HTR-8/SVneo (cell line): ENCODE results near the gene SCEL.

ENCODE experiments used
- DNase-seq: peaks from one replicate; pipeline ENCODE4 v3.0.0; 2011; ENCODE audit warnings: low spot score, mixed read lengths; ENCODE audit not compliant: insufficient read length
- FAIRE-seq: peaks from 2 replicates; lab custom pipeline; 2011; peaks lifted over from hg19 to GRCh38; lab: Jason Lieb, UNC

Gene SCEL

DNA sequence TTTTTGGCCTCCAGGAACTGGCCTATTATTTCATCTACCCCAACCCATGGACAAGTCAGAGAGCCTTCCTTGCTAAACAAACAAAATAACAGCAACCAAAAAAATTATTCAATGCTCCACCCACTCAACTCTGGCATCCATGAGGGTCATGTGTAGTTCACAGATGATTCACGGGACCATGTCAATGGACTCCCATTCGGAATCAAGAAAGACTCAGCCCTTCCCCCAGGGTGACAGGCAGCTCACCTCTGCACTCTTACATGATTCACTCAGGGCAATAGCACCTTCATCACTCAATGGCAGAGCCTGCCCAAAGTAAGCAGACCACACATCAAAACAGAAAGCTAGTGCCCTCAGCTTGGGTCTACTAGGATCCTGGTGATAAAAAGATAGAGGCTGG lies 14.3 kb upstream of the SCEL start:
- no peak for DNase-seq
- no peak for FAIRE-seq

DNA sequence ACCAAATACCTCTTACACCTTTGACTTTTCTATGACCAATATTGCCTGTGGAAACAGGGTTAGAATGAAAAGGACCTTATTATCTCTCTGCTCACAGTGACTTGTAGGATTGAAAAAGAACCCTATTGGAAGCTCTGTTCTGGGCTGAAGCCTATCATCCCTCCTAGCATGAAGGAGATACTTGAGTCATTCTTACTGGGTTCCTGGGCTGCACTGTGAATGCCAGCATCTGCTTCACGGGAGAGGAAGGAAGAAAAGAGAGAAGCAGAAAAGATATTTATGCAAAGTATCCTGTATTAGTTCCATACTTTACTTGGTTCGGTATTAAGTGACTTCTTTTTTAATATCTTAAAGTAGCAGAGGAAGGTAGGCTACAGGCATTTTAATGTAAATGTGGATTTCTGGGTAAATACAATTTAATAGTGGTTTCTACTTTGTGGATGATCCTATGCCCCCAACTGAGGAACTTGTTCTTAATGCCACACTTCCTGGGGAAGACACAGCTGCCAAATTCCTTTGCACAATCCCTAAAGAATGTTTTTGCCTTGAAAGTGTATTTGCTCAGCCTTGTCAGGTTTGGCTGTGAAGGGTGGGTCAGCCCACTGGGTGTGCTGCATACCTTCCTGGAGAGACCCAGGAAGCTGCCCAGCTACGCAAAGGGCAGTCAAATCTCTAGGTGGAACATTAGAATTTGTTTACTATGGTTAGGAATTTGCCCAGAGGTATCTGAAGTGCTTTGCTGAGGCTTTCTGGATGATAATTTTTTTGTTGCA lies 13.7 kb upstream of the SCEL start:
- FAIRE-seq (no peak), DNase-seq (no peak)

DNA sequence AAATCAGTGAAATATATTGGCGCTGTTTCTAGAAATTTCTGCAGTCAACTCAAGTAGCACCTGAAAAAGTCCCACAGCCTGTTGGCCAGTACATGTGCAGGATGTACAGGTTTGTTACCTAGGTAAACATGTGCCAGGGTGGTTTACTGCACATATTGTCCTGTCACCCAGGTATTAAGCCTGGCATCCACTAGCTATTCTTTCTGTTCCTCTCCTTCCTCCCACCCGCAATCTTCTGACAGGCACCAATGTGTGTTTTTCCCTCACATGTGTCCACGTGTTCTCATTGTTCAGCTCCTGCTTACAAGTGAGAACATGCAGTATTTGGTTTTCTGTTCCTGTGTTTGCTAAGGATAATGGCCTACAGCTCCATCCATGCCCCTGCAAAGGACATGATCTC lies 13.1 kb upstream of the SCEL start:
- FAIRE-seq: no peak
- no peak for DNase-seq

DNA sequence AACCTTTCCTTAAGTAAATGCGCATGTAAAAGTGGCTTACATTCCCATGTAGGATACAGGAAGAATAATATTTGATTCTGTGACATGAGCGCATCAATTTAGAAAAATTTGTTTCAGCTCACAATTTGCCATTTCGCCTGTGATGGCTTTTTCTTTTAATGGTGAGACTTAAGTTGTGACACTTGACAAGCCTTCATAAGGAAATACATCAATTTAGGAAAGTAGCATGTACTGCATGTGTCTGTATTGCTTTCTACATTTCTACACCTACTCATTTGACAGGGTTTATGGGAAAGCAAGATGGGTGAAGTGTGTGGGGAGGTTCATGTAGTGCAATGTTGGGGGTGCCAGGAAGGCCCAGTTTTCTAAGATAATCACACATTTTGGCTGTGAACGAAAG lies 12.1 kb upstream of the SCEL start:
- no peak for DNase-seq
- no peak for FAIRE-seq

DNA sequence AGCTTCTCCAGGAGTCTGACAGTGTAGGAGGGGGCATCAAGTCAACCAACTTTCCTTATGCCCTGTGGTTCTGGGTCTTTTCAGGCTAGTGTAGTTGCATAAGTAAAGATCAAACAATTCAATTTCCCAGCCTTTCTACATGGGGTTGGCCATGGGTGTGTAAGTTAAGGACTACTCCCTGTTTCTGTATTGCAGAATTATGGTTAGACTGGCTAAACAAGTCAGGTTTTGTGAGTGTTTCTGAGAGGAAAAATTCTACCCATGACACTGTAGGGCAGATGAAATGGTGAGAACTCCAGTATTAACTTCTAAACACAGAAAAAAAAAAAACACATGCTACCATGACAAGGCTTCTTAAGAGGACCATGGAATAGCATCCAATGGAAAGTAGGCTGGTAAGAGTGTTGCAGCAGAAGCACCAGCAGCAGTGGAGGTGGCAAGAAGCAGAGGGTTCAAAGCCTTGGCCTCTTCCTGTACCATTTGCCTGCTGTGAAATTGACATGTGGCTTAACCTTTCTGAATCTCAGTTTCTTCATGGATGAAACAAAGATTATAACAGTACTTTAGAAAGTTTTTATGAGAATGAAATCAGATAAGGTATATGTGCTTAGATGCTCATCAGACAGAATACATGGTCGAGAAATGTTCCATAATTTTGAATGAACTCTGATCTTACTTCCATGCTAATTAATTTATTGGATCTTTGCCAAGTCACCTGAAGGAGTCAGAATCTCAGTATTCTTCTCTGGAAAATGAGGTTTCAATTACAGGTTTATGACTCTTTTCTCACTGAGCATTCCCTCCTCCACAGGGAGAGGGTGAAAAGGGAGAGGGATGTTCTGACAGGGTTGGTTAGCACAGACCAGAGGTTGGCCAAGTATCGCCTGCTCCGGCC lies 11.4 kb upstream of the SCEL start:
- DNase-seq (no peak), FAIRE-seq (no peak)

DNA sequence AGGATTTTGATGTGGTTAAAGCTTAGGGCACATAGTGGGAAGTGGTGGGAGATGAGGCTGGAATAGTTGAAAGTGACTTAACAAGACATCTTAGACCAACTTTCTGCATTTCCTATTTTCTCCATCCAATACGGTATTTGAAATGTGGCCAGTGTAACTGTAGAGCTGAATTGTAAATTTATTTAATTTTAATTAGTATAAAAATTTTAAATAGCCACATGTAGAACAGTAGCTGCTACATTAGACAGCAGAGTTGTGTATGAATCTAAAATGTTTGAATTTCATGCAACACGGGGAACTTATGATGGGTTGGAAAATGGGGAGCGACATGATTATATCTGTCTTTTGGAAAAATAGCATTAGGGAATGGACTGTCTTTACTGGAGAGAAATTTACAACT lies 7.1 kb upstream of the SCEL start:
- FAIRE-seq (no peak), DNase-seq (no peak)

DNA sequence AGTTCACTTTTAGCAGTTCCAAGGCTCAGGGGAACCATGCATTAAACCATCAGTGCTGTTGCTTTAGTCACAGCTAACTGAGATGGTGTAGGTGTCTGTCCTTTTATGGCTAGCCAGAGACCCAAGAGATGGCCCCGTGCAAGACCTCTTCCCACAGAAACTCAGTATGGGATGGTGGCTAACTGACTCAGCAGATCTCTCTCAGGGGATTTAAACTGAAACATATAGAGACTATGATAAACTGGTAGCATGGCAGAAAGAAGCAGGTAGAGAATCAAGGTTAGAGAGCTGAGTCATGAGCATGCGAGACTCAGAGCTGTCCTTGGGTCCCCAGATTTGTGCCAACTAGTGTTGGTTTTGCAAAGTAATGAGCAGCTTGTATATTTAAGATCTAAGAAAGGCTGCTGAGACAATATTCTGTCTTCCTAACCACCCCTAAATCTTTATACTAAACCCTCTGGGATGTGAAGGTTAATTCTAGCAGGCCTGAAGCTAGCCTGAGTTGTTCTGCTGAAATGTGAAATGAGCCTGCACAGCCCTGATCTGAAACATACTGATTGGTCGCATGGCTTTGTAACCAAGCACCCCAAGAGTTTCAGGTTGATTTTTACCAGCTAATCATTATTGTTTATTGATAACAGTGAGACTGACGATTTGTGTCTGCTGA lies 6.5 kb upstream of the SCEL start:
- FAIRE-seq: no peak
- no peak for DNase-seq

DNA sequence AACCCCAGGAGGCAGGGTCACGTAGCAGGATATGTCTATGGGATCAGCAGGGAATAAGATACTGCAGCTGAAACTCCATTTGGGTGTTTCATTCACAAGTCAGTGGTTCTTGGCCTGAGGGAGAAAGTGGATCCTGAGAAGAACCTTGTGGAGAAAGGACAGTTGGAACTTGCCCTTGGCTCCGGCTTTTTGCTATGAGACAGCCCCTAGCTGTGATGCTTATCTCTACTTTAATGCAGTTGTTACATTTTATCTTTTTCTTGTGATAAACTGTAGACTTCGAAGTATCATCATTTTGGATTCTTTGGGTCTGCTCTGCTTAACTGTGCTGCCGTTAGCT lies 6.0 kb upstream of the SCEL start:
- FAIRE-seq: no peak

DNA sequence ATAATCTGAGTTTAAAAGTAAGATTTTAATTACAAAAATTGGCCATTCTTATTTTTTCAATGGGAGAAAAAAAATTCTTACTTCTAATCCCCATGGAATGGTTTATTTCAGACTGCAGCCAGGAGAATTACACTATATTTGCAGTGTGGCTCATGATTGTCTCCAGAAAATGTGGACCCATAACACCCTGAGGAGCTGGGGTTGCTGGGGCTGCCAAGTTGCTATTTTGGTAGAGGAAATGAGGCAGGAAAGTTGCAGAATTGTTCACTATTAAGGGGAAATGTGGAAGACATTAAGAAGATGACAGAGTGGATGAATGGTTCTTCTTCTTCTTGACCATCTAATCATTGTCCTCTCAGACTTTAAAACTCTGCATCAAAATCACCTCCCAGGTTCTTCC lies 4.6 kb upstream of the SCEL start:
- FAIRE-seq (no peak), DNase-seq (no peak)

More for the DNA sequence above, 6.0 kb upstream of the SCEL start:
- no peak for DNase-seq

DNA sequence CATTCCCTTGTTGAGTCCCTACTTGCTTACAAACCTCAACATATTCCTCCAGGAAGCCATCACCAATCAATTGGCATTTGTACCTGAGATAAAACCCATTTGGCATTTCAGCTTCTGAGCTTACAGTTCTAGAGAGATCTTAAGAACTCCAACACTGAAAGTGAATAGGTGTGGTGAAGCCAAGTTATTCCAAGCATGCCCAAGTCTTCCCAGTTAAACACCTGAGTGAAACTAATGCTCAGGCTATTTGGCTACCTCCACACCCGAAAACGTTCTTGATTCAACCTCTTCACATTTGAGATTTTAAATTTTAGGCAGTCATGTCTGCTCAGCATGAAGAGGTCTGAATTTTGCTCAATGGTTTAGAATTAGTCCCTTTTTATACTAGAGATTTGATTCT lies 2.5 kb upstream of the SCEL start:
- FAIRE-seq (no peak), DNase-seq (no peak)

DNA sequence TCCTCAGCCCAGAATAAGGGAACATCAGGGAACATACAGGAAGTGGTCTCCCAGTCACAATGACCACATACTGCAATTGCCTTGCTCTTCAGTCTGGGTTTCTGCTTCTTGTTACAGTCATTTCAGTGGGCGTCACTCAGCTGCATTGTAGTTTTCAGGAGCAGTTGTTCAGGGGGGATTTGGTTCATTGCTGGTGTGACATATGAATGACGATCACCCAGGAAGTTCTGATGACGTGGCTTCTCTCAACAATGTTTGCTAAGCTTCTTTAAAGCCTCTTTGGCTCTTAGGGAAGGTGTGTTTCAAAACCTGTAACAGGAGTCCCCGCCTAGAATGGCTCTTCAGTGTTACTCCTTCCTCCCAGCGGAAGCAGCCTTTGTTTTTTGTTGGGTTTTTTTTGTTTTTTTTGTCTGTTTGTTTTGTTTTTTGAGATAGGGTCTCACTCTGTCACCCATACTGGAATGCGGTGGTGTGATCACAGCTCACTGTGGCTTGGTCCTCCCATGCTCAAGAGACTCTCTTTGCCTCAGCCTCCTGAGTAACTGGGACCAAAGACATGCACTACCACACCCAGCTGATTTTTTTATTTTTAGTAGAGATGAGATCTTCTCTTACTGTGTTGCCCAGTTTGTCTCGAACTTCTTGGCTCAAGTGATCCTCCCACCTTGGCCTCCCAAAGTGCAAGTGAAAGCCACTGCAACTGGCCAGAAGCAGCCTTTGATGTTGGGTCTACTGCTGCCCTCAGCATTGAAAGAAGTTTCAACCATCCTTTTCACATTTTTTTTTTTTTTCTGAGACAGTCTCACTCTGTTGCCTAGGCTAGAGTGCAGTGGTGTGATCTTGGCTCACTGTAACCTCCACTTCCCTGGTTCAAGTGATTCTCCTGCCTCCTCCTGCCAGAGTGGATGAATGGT lies 1.4 kb upstream of the SCEL start:
- DNase-seq (no peak), FAIRE-seq (no peak)

DNA sequence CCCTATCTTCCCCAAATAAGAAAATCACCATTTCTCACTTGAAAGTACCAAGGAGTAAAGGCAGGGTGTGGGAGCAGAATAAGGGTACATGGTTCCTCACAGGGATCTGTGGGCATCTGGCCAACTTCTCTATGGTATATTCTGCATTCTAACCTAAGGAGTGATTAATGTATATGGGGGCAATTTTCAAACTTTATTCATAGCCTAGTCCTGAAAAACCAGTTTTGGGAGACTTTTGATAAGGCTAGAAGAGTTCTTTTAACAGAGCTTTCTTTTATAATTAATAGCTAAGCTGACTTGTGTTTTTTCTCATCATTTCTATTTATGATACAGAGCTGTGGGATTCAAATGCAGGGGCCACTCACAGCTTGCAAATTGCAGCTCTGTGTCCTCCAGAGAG lies 852 bp downstream of the SCEL start:
- DNase-seq: no peak
- no peak for FAIRE-seq

DNA sequence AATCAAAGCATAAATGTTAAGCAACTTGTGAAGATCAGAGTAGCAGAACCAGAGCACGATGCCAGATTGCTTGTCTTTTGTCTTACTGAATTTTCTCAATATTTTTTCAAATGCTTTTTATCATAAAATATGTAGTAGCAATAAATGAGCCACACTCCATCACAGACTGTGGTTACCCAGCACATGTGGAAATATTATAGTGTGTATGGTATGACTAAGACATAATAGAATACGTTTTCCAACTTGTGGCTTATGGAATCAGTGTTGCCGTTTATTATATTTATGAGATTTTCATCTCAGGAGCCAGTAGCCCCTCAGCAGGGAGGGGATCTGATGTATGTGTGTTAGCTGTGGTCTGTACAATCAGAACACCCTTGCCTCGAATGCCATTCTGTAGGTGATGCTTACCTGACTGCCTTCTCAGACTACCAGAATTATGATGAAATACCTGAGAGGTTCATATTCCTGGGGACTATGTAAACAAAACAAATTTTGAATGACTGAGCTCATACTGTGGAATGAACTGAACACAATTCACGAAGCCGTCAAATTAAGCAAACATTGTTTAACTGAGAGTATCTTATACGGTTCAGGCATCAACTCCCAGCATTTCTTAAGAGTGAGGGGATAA lies 1.9 kb downstream of the SCEL start:
- DNase-seq: no peak
- FAIRE-seq: no peak

DNA sequence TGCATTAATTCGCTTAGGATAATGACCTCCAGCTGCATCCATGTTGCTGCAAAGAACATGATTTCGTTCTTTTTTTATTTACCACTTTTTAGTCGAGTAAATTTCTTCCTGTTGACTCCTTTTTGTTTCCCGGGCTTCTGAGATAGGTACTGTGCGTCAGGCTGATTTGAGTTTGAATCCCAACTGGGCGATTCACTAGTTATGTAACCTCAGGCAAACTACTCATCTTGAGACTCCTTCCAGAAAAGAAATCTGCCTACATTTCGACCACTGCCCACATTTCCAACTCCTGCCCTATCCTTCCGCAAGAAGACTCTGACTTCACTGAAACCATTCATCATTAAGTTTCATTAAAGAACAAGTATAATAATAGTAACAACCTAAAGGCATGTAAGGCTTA lies 8.2 kb downstream of the SCEL start:
- no peak for FAIRE-seq
- no peak for DNase-seq

DNA sequence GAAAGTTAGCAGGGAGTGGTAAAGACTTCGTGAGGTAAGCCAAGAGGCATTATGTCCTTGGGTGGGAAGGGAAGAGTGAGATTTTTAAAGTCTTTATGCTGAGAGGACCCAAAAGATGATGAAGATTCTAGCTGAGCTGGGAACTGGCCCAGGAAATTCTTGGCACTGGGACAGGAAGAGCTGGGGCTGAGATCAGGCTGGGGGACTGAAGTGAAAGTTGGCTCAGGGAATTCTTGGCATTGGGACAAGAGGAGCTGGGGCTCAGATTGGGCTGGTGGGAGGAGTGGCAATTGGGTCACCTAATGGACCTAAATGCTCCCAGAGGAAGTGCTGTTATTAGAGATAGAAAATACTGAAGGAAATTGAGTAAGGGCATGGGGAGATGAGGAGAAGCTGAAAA lies 8.8 kb downstream of the SCEL start:
- FAIRE-seq (no peak), DNase-seq (no peak)

DNA sequence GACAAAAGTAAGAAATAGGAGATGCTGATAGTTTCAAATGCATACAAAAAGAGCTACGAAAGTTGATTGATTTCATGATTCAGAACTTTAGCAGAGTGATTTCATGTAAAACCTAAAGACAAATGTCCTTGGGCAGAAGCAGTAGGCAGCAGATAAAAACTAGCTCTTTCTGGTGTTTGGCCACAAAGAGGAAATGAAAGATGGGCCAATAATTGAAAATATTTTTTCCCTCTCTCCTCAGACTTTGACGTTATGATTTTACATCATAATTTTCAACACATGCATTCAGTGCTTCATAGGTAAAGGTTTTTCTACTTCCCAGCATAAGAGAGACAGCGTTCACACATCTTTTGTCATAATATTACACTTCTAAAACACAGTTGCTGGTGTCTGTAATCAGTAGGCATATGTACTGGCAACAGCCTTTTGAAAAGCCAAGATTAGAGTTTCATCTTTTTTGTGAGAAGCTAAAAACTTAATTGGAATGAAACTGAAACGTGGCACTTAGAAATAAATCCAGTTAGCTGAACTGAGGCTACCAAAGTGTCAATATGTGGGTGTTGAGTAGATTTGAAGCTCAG lies 9.3 kb downstream of the SCEL start:
- DNase-seq (no peak), FAIRE-seq (no peak)

DNA sequence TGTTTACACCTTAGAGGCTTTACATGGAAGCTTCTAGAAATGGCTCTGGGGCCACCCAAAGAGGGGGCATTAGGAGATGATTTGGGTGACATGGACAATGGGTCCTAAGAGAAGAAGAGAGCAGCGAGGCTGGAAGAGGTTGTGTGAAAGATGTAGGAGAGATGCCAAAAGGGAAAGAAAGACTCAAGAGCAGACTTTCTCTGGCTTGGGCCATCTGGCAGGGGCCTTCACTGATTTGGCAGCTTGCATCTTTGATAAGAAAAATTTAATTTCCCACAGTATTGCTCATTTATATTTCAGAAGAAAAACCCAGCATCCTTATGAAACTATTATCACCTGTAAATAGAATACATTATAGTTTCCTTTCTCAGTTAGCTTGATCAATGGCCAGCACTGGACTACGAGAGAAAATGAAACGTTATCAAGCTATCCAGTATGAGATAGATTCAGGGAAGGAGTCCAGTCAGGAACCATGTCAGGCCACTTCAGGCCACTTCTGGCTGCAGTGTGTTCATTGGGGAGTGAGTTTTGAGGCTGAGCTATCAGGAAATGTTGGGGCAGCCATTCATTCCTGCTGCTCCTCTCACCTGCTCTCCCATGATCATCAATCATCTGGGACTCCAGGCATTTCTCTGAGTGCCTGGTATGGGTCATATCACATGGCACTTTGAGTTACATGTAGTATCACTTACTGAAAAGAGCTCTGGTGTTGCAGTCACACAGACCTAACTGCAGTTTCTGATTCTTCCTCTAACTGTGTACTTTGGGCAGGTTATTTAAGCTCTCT lies 10.3 kb downstream of the SCEL start:
- DNase-seq (no peak), FAIRE-seq (no peak)

DNA sequence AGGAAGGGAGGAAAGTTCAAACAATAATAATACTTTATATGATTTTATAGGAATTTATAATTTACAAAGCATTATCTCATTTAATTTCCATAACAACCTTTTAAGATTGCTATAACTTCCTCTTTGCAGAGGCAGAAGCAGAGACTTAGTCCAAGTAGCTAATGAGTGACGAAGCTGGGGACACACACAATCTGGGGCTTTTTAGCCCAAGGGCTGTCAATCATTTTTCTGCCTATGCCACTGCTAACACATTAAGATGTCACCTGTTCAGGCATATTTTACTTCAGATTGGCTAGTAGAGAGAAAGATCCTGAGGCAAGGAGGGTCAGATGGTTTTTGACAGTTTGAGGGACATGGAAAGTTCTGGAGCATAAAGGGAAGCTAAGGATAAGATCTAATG lies 12.6 kb downstream of the SCEL start:
- DNase-seq: no peak
- no peak for FAIRE-seq

DNA sequence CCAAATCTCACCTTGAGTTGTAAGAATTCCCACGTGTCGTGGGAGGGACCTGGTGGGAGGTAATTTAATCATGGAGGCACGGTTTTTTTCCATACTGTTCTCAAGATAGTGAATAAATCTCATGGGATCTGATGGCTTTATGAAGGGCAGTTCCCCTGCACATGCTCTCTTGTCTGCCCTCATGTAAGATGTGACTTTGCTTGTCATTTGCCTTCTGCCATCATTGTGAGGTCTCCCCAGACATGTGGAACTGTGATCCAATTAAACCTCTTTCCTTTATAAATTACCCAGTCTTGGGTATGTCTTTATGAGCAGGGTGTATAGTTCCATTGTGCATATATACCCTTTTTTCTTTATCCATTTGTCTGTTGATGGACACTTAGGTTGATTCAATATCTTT lies 13.1 kb downstream of the SCEL start:
- no peak for FAIRE-seq
- DNase-seq: no peak
